Panc1 (cell line): ENCODE data around the gene LITAFD.

Experiments used
- CTCF ChIP-seq: fragments of 450-650 bp; IDR thresholded peaks from 2 replicates; pipeline ENCODE4 v1.5.1; 2017; ENCODE audit warnings: mild to moderate bottlenecking
- SIN3A ChIP-seq: IDR thresholded peaks from 2 replicates; pipeline ENCODE4 v1.6.1; 2012; ENCODE audit warnings: low read depth, mild to moderate bottlenecking, low read length, moderate library complexity, borderline replicate concordance; ENCODE audit not compliant: insufficient read depth

- TF ChIP-seq CTCF (no peak), SIN3A (no peak)
Observed at GRCh38 chr16:8887431-8887765, 5.2 kb downstream of the LITAFD start.
